ENCODE results near the gene KIAA1328. TPM values are rescaled to one million over a fixed set of nuclear protein-coding genes. Genes with fewer than 3 reads are reported as not detected.
A peak's percentile ranks its signal among the peaks of the same experiment; 100 is the strongest.

KIAA1328 gene
- total RNA-seq, 1 donor from 2014 or later = 11.6 TPM

DNA sequence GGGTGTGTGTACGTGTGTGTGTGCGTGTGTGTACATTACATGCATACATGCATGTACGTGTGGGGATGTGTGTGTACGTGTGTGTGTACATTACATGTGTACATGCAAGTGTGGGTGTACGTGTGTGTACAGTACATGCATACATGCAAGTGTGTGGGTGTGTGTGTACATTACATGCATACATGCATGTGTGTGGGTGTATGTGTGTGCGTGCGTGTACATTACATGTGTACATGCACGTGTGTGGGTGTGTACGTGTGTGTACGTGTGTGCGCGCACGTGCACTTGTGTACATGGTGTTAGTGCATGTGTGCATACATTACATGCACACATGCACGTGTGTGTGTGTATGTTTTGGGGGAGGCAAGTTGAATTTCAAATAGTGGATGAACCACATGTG, 436.0 kb downstream of the KIAA1328 start:
- Mint-ChIP-seq H3K27ac (no peak overlapping the region), H3K27me3 (peaks cover 3% of the 10 kb centered on the region), H3K4me3 (no peak overlapping the region), H3K4me1 (ENCODE audit: unreplicated experiment) (no peaks in the 10 kb centered on the region), H3K9me3 (no peaks in the 10 kb centered on the region), H3K36me3 (no peaks in the 10 kb centered on the region)
- no peak for DNase-seq (ENCODE audit: extremely low spot score, unreplicated experiment)
- TF ChIP-seq, protein P1, sequence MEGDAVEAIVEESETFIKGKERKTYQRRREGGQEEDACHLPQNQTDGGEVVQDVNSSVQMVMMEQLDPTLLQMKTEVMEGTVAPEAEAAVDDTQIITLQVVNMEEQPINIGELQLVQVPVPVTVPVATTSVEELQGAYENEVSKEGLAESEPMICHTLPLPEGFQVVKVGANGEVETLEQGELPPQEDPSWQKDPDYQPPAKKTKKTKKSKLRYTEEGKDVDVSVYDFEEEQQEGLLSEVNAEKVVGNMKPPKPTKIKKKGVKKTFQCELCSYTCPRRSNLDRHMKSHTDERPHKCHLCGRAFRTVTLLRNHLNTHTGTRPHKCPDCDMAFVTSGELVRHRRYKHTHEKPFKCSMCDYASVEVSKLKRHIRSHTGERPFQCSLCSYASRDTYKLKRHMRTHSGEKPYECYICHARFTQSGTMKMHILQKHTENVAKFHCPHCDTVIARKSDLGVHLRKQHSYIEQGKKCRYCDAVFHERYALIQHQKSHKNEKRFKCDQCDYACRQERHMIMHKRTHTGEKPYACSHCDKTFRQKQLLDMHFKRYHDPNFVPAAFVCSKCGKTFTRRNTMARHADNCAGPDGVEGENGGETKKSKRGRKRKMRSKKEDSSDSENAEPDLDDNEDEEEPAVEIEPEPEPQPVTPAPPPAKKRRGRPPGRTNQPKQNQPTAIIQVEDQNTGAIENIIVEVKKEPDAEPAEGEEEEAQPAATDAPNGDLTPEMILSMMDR (conservative IDR thresholded peaks at IDR 0.05) = no peak

DNA sequence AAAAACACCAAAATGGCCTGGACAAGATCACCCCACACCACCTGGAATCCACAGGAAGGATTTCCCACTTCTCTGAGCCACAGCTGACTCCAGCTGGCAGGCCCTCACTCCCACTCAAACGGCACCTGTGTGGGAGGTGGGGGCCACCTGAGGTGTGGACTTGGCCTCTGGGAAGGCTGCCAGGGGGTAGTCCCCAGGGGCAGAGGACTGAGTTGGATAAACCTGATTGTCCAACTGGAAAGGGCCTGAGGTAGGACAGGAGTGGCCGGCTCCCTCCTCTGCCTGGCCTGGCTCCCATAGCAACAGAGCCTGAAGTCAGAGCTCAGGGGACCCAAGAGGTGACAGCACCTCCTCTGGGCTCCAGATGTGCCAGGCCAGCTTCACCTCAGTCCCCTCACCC, 436.5 kb downstream of the KIAA1328 start:
- TF ChIP-seq, protein P1 (conservative IDR thresholded peaks at IDR 0.05) = no peak
- no peak overlapping the region for H3K27ac Mint-ChIP-seq
- no peaks in the 10 kb centered on the region for H3K27me3 Mint-ChIP-seq
- no peak for DNase-seq (ENCODE audit: extremely low spot score, unreplicated experiment)
- no peaks in the 10 kb centered on the region for H3K9me3 Mint-ChIP-seq
- H3K36me3 Mint-ChIP-seq = no peaks in the 10 kb centered on the region
- H3K4me1 Mint-ChIP-seq (ENCODE audit: unreplicated experiment) = no peaks in the 10 kb centered on the region
- no peak overlapping the region for H3K4me3 Mint-ChIP-seq

DNA sequence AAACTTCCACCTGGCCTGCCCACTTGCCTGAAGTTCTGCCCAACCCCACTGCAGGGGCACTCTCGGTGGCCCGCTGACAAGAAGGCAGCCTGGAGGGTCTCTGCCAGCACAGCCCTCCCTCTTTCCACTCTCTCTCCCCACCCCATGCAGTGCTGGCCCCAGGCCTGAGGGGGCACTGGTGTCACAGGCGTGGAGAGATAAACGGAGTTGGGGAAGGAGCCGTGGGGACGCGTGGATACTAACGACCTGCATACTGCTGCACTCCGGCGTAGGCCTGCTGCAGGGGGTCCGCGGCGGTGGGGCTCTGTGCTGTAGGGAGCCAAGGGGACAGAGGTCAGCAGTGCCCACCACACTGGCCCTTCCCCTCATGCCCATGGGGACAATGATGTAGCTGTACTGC, 437.4 kb downstream of the KIAA1328 start:
- Mint-ChIP-seq H3K36me3 (no peaks in the 10 kb centered on the region), H3K4me3 (no peak overlapping the region), H3K4me1 (ENCODE audit: unreplicated experiment) (no peaks in the 10 kb centered on the region), H3K27me3 (no peaks in the 10 kb centered on the region), H3K9me3 (no peaks in the 10 kb centered on the region), H3K27ac (no peak overlapping the region)
- TF ChIP-seq, protein P1 (conservative IDR thresholded peaks at IDR 0.05) = peak; percentile 58
- no peak for DNase-seq (ENCODE audit: extremely low spot score, unreplicated experiment)

DNA sequence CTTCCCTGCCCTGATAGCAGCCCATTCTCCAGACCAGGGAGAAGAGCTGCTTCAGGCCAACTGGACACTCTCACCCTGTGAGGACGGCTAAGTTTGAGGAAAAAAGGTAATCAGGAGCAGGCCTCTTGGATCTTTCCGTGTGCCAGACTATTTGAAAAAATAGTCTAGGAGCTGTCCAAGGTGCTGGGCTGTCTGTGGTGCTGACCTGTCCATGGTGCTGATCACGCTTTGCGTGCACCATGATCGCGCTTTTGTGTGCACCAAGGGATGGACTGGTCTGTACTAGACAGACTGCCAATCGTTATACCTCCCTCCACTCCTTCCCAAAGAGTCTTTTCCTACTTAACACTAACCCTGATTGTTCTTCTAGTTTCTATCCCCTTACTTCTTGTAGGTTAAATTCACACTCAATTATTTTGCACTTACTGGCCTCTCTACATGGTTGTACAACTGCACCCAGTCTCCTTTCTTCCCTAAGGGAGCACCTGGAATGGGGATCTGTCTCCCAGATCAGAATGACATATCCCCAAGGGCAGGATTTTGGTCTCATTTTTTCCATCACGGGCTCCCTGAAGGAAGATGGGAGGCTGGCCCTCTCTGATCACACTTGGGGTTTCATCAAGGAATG, 441.2 kb downstream of the KIAA1328 start:
- Mint-ChIP-seq H3K9me3 (no peaks in the 10 kb centered on the region), H3K36me3 (no peaks in the 10 kb centered on the region), H3K27me3 (no peaks in the 10 kb centered on the region), H3K4me1 (ENCODE audit: unreplicated experiment) (no peaks in the 10 kb centered on the region), H3K4me3 (no peak overlapping the region), H3K27ac (no peak overlapping the region)
- no peak for DNase-seq (ENCODE audit: extremely low spot score, unreplicated experiment)
- TF ChIP-seq, protein P1 (conservative IDR thresholded peaks at IDR 0.05) = no peak

DNA sequence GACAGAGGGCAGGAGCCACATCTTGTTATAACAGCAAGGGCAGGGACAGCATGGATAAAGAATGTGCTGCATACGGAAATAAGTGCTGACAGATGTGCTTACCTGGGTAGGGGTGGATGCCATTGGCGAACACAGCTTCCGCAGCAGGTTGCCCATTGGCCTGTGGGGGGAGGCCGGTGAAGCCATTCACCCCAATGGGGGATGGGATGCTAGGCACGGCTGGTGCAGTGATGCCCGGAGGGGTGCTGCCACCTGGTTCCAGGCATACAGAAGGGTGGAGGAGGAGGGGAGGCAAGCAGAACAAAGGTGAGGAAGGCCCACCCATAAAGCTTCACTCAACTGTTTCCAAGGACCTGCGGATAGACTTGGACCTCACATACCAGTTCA, 441.7 kb downstream of the KIAA1328 start:
- no peak overlapping the region for H3K27ac Mint-ChIP-seq
- no peaks in the 10 kb centered on the region for H3K27me3 Mint-ChIP-seq
- no peak for DNase-seq (ENCODE audit: extremely low spot score, unreplicated experiment)
- no peaks in the 10 kb centered on the region for H3K4me1 Mint-ChIP-seq (ENCODE audit: unreplicated experiment)
- TF ChIP-seq, protein P1 (conservative IDR thresholded peaks at IDR 0.05) = no peak
- H3K4me3 Mint-ChIP-seq = no peak overlapping the region
- no peaks in the 10 kb centered on the region for H3K36me3 Mint-ChIP-seq
- no peaks in the 10 kb centered on the region for H3K9me3 Mint-ChIP-seq

DNA sequence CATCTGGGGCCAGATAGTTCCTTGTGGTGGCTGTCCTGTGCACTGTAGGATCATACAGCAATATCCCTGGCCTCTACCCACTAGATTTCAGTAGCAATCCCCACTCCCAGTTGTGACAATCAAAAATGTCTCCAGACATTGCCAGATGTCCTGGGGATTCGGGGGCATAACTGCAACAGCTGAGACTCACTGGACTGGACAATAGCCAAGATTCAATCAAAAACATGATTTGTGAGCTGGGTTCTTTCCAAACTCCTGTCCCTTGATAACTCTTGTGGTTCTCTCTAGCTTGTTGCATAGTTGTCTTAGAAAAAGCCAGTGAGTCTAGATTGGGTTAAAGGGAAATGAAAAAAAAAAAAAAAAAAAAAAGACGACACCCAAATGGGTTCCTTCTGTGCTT, 443.3 kb downstream of the KIAA1328 start:
- no peaks in the 10 kb centered on the region for H3K9me3 Mint-ChIP-seq
- H3K4me1 Mint-ChIP-seq (ENCODE audit: unreplicated experiment) = no peaks in the 10 kb centered on the region
- H3K4me3 Mint-ChIP-seq = no peak overlapping the region
- no peak overlapping the region for H3K27ac Mint-ChIP-seq
- no peaks in the 10 kb centered on the region for H3K27me3 Mint-ChIP-seq
- DNase-seq (ENCODE audit: extremely low spot score, unreplicated experiment) = no peak
- no peaks in the 10 kb centered on the region for H3K36me3 Mint-ChIP-seq
- TF ChIP-seq, protein P1 (conservative IDR thresholded peaks at IDR 0.05) = no peak
